Calu3 (cell line): ENCODE measurements around the gene PLEKHG3. TPM values are rescaled to one million over a fixed set of nuclear protein-coding genes. Genes with fewer than 3 reads are reported as not detected.

Experiments
- BruUV-seq: library from RNA; stranded (reverse); fragments of 400-500 nt; replicated peaks from 2 replicates; lab custom pipeline; 2021; lab: Mats Ljungman, UMichigan
- CTCF ChIA-PET: fragments of 300-600 bp; sonication (Branson Sonifier 250); formaldehyde crosslinking; loops from one replicate; lab custom pipeline; 2022; ENCODE audit warnings: antibody characterized with exemption; lab: Charles Lee
- DNase-seq: peaks from one replicate; pipeline ENCODE4 v3.0.0; 2022
- H3K27ac Mint-ChIP-seq: one replicate; pipeline ENCODE4 v1.8.0; 2022; ENCODE audit warnings: mixed read lengths; ENCODE audit not compliant: unreplicated experiment
- H3K27me3 Mint-ChIP-seq: one replicate; pipeline ENCODE4 v1.8.0; 2022; ENCODE audit warnings: mixed read lengths; ENCODE audit not compliant: unreplicated experiment
- H3K36me3 Mint-ChIP-seq: one replicate; pipeline ENCODE4 v1.8.0; 2022; ENCODE audit warnings: mild to moderate bottlenecking, moderate library complexity, mixed read lengths; ENCODE audit not compliant: insufficient read depth, unreplicated experiment
- H3K4me1 Mint-ChIP-seq: one replicate; pipeline ENCODE4 v1.8.0; 2022; ENCODE audit warnings: mild to moderate bottlenecking, low read depth, mixed read lengths; ENCODE audit not compliant: unreplicated experiment
- H3K4me3 Mint-ChIP-seq: one replicate; pipeline ENCODE4 v1.8.0; 2022; ENCODE audit warnings: mild to moderate bottlenecking, low read depth, moderate library complexity, mixed read lengths; ENCODE audit not compliant: unreplicated experiment
- H3K9me3 Mint-ChIP-seq: one replicate; pipeline ENCODE4 v1.8.0; 2022; ENCODE audit warnings: low read depth, mixed read lengths; ENCODE audit not compliant: unreplicated experiment
- CTCF ChIP-seq: fragments of 200-600 bp; IDR thresholded peaks from one replicate; pipeline ENCODE4 v1.8.0; 2022; ENCODE audit warnings: antibody characterized with exemption; ENCODE audit not compliant: unreplicated experiment
- intact Hi-C: fragments of 100-400 bp; cut with micrococcal nuclease; formaldehyde crosslinking; loops from one replicate; pipeline ENCODE4 v1.10.0; 2022; ENCODE audit not compliant: unreplicated experiment
- total RNA-seq: library from RNA; stranded (reverse); gene quantifications from 2 replicates; pipeline ENCODE4 v1.2.3, GENCODE V29; 2022

The PLEKHG3 gene
- total RNA-seq, 1 experiment from 2014 or later = 39.0 TPM

- intact Hi-C loops = no loop called here
- BruUV-seq = no TSS peak
- H3K27me3 Mint-ChIP-seq = no peaks in the 10 kb centered on the region
- H3K4me1 Mint-ChIP-seq = peaks cover 57% of the 10 kb centered on the region
- H3K9me3 Mint-ChIP-seq = peaks cover 3% of the 10 kb centered on the region
- no peak overlapping the region for H3K27ac Mint-ChIP-seq
- TF ChIP-seq CTCF = no peak
- CTCF ChIA-PET = no interaction called here
- DNase-seq = no peak
- H3K4me3 Mint-ChIP-seq = no peak overlapping the region
- peaks cover 21% of the 10 kb centered on the region for H3K36me3 Mint-ChIP-seq
These were observed 6.8 kb downstream of the PLEKHG3 start for GRCh38 chr14:64711039-64711438.

GRCh38 chr14:64713677-64714076 is 9.5 kb downstream of the PLEKHG3 start:
- Mint-ChIP-seq H3K4me3 (no peak overlapping the region), H3K36me3 (peaks cover 24% of the 10 kb centered on the region), H3K27me3 (no peaks in the 10 kb centered on the region), H3K27ac (no peak overlapping the region), H3K4me1 (peaks cover 57% of the 10 kb centered on the region), H3K9me3 (peaks cover 3% of the 10 kb centered on the region)
- intact Hi-C loops = no loop called here
- TF ChIP-seq CTCF = no peak
- BruUV-seq = no TSS peak
- CTCF ChIA-PET = no interaction called here
- no peak for DNase-seq

GRCh38 chr14:64714432-64715025 is 10.3 kb downstream of the PLEKHG3 start:
- Mint-ChIP-seq H3K36me3 (peaks cover 28% of the 10 kb centered on the region), H3K27ac (no peak overlapping the region), H3K4me3 (no peak overlapping the region), H3K9me3 (peaks cover 3% of the 10 kb centered on the region), H3K27me3 (no peaks in the 10 kb centered on the region), H3K4me1 (peaks cover 54% of the 10 kb centered on the region)
- no peak for TF ChIP-seq CTCF
- DNase-seq = no peak
- BruUV-seq = no TSS peak
- CTCF ChIA-PET = interaction anchor here (0.6 kb wide), 1 partner anchor 286 kb away, joined by 5 read pairs; no protein-coding TSS in a partner anchor
- intact Hi-C loops = loop anchor here (5.0 kb wide), 1 partner anchor 42 kb away; no protein-coding TSS in a partner anchor

- intact Hi-C loops = loop anchor here (5.0 kb wide), 1 partner anchor 43 kb away; no protein-coding TSS in a partner anchor
- DNase-seq = no peak
- H3K27me3 Mint-ChIP-seq = no peaks in the 10 kb centered on the region
- peak overlapping the region; percentile 89 for H3K27ac Mint-ChIP-seq
- BruUV-seq = no TSS peak
- peaks cover 3% of the 10 kb centered on the region for H3K9me3 Mint-ChIP-seq
- CTCF ChIA-PET = interaction anchor here (0.6 kb wide), 1 partner anchor 287 kb away, joined by 5 read pairs; no protein-coding TSS in a partner anchor
- H3K4me1 Mint-ChIP-seq = peaks cover 56% of the 10 kb centered on the region
- H3K36me3 Mint-ChIP-seq = peaks cover 31% of the 10 kb centered on the region
- H3K4me3 Mint-ChIP-seq = peak overlapping the region; percentile 70
- no peak for TF ChIP-seq CTCF
These were observed 11.0 kb downstream of the PLEKHG3 start for GRCh38 chr14:64715146-64715627.
